Spinal cord (tissue), 10 donors: ENCODE measurements around the gene FRMD1. TPM values are rescaled to one million over a fixed set of nuclear protein-coding genes. Genes with fewer than 3 reads are reported as not detected.

Experiments used
- DNase-seq, 6 donors: peaks; one replicate each; pipeline versions ENCODE4 v3.0.0 to v3.0.0-alpha.2; 2013 to 2015; ENCODE audit warnings: low spot score in 6 of 6, low read depth in 4 of 6
- H3K27ac ChIP-seq: one replicate; pipeline ENCODE4 v1.5.1; 2013; ENCODE audit warnings: low read depth, low read length, control low read depth
- H3K27me3 ChIP-seq: one replicate; pipeline ENCODE4 v1.6.1; 2013; ENCODE audit warnings: low read length; ENCODE audit not compliant: control insufficient read depth, insufficient read depth
- H3K36me3 ChIP-seq: one replicate; pipeline ENCODE4 v1.6.1; 2013; ENCODE audit warnings: low read length; ENCODE audit not compliant: control insufficient read depth, insufficient read depth
- H3K4me1 ChIP-seq: one replicate; pipeline ENCODE4 v1.6.1; 2013; ENCODE audit warnings: low read length; ENCODE audit not compliant: control insufficient read depth, insufficient read depth
- H3K4me3 ChIP-seq: one replicate; pipeline ENCODE4 v1.5.1; 2013; ENCODE audit warnings: low read depth, low read length, control low read depth
- H3K9me3 ChIP-seq: one replicate; pipeline ENCODE4 v1.6.1; 2013; ENCODE audit warnings: low read length; ENCODE audit not compliant: control insufficient read depth, insufficient read depth
- WGBS: methylation state at CpG from one replicate; pipeline ENCODE4 v1.1.5; 2013; ENCODE audit warnings: missing lambda C conversion rate; ENCODE audit not compliant: insufficient coverage; 5-methylcytosine and 5-hydroxymethylcytosine counted together
- polyA plus RNA-seq, 2 donors: library from polyadenylated mRNA; unstranded; fragments of 120-200 nt; gene quantifications; one replicate each; pipeline ENCODE4 v1.2.1, GENCODE V29; 2013; ENCODE audit not compliant: insufficient read length in 2 of 2
- total RNA-seq, 2 donors: library from RNA; depleted of rRNA in 1 of 2; stranded (reverse); fragments of 120-200 nt in 1 of 2; fragments of >200 nt in 1 of 2; gene quantifications; one replicate each; pipeline versions ENCODE4 v1.2.3 to v1.2.4, GENCODE V29; 2013 to 2014
- donor health status: healthy.

The FRMD1 gene
- total and polyA plus RNA-seq, 4 donors: 0.19 to 0.66 (median 0.48) TPM

- H3K4me1 ChIP-seq: peaks cover 15% of the 10 kb centered on the region
- no peaks in the 10 kb centered on the region for H3K9me3 ChIP-seq
- H3K4me3 ChIP-seq: no peak overlapping the region
- no peaks in the 10 kb centered on the region for H3K36me3 ChIP-seq
- no CpG with 5 or more reads among the region's 2 CpGs for WGBS
- no peak overlapping the region for H3K27ac ChIP-seq
- peak in 1 of 6 donors; percentile 37 for DNase-seq
- no peaks in the 10 kb centered on the region for H3K27me3 ChIP-seq
Measured at GRCh38 chr6:168030908-168031307, 48.1 kb downstream of the FRMD1 start.

- Histone ChIP-seq H3K36me3 (no peaks in the 10 kb centered on the region), H3K9me3 (no peaks in the 10 kb centered on the region), H3K4me1 (peaks cover 9% of the 10 kb centered on the region), H3K27ac (no peak overlapping the region), H3K4me3 (no peak overlapping the region), H3K27me3 (no peaks in the 10 kb centered on the region)
- WGBS: no CpG with 5 or more reads among the region's 5 CpGs
- peak in 1 of 6 donors; percentile 38 for DNase-seq
Measured at GRCh38 chr6:168030218-168030746, 48.7 kb downstream of the FRMD1 start.

- Histone ChIP-seq H3K27me3 (no peaks in the 10 kb centered on the region), H3K4me1 (peaks cover 9% of the 10 kb centered on the region), H3K9me3 (no peaks in the 10 kb centered on the region), H3K27ac (no peak overlapping the region), H3K36me3 (no peaks in the 10 kb centered on the region), H3K4me3 (no peak overlapping the region)
- WGBS: 87% methylated on average over 9 of the region's 14 CpGs
- DNase-seq: no peak
Measured at GRCh38 chr6:168029459-168030217, 49.4 kb downstream of the FRMD1 start.

- Histone ChIP-seq H3K27ac (no peak overlapping the region), H3K4me3 (no peak overlapping the region), H3K27me3 (no peaks in the 10 kb centered on the region), H3K36me3 (no peaks in the 10 kb centered on the region), H3K9me3 (no peaks in the 10 kb centered on the region), H3K4me1 (peaks cover 9% of the 10 kb centered on the region)
- DNase-seq: no peak
- WGBS: 92% methylated on average over 6 of the region's 9 CpGs
Measured at GRCh38 chr6:168028181-168028580, 50.8 kb downstream of the FRMD1 start.

GRCh38 chr6:168027521-168027920, 51.5 kb downstream of the FRMD1 start:
- WGBS: 91% methylated on average over 12 of the region's 16 CpGs
- Histone ChIP-seq H3K4me3 (no peak overlapping the region), H3K9me3 (no peaks in the 10 kb centered on the region), H3K36me3 (no peaks in the 10 kb centered on the region), H3K27ac (no peak overlapping the region), H3K27me3 (no peaks in the 10 kb centered on the region), H3K4me1 (peaks cover 9% of the 10 kb centered on the region)
- DNase-seq: no peak

GRCh38 chr6:168026925-168027324, 52.1 kb downstream of the FRMD1 start:
- Histone ChIP-seq H3K4me1 (peaks cover 7% of the 10 kb centered on the region), H3K27me3 (no peaks in the 10 kb centered on the region), H3K27ac (no peak overlapping the region), H3K36me3 (no peaks in the 10 kb centered on the region), H3K4me3 (no peak overlapping the region), H3K9me3 (no peaks in the 10 kb centered on the region)
- DNase-seq: no peak
- 90% methylated on average over 6 of the region's 9 CpGs for WGBS

GRCh38 chr6:168025831-168026710, 52.9 kb downstream of the FRMD1 start:
- Histone ChIP-seq H3K27ac (no peak overlapping the region), H3K36me3 (no peaks in the 10 kb centered on the region), H3K4me1 (no peaks in the 10 kb centered on the region), H3K4me3 (no peak overlapping the region), H3K27me3 (no peaks in the 10 kb centered on the region), H3K9me3 (no peaks in the 10 kb centered on the region)
- WGBS: 93% methylated on average over 18 of the region's 20 CpGs
- DNase-seq: no peak

- 85% methylated on average over 6 of the region's 18 CpGs for WGBS
Measured at GRCh38 chr6:168024951-168025510, 54.0 kb downstream of the FRMD1 start.

GRCh38 chr6:168022488-168023321, 56.3 kb downstream of the FRMD1 start:
- no peak overlapping the region for H3K4me3 ChIP-seq
- H3K27me3 ChIP-seq: no peaks in the 10 kb centered on the region
- no peaks in the 10 kb centered on the region for H3K9me3 ChIP-seq
- no peaks in the 10 kb centered on the region for H3K36me3 ChIP-seq
- no peak overlapping the region for H3K27ac ChIP-seq
- no peaks in the 10 kb centered on the region for H3K4me1 ChIP-seq
- no peak for DNase-seq
- WGBS: 77% methylated on average over 4 of the region's 7 CpGs

More at GRCh38 chr6:168024951-168025510, 54.0 kb downstream of the FRMD1 start:
- H3K4me1 ChIP-seq: no peaks in the 10 kb centered on the region
- no peak overlapping the region for H3K4me3 ChIP-seq
- no peaks in the 10 kb centered on the region for H3K27me3 ChIP-seq
- no peaks in the 10 kb centered on the region for H3K9me3 ChIP-seq
- H3K27ac ChIP-seq: no peak overlapping the region
- no peaks in the 10 kb centered on the region for H3K36me3 ChIP-seq
- no peak for DNase-seq
